Right lobe of liver (tissue), 4 donors: ENCODE measurements around the gene MYO7A.

Experiments
- POLR2A ChIP-seq: fragments of 450-650 bp; IDR thresholded peaks from one replicate; pipeline ENCODE4 v1.6.1; 2017; ENCODE audit warnings: antibody characterized with exemption, mild to moderate bottlenecking
- TF ChIP-seq, protein P1 (sequence below), 4 donors: fragments of 200-600 bp in 3 of 4; fragments of 450-650 bp in 1 of 4; IDR thresholded peaks; one replicate each; pipeline versions ENCODE4 v1.5.1 to v1.8.0; 2016 to 2022; ENCODE audit warnings: antibody characterized with exemption in 4 of 4, mild to moderate bottlenecking in 2 of 4
- donor health status: DM: no; HTN: no; CAD: no.
- donor health status: DM: no; HTN: no; CAD: no.
- donor health status: DM: no; HTN: yes; CAD: no.

DNA sequence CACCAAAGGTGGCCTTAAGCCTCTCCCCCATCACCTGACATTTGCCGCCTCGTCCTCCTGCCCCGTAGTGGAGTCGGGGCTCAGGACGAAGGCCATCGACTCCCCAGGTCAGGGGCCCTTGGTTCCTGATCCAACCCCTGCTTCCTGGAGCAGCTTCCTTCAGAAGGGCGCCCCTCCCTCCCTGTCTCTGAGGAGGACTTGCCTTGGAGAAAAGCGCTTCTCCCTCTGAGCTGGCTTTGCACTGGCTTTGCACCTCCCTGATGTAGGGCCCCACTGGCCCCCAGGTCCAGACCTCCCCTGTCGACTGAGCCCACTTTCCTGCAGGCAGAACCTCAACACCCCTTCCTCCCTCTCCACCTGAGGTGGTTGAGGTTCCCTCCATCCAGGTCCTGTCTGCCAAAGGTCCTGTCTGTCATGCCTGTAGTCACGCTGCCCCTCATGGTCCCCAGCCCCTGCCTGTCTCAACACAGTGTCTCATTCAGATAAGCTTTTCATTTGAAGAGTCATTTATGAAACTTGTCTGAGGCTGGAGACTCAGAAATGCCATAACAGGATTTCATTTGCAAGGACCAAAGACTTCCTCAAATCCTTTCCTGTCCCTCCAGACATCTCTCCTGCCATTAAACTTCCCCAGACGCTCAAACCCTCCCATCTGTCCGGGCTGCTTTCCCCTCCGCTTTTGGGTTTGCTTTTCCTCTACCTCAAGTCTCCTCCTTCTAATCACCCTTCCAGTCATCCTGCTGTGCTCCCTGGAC is 78.4 kb downstream of the MYO7A start:
- TF ChIP-seq, protein P1, sequence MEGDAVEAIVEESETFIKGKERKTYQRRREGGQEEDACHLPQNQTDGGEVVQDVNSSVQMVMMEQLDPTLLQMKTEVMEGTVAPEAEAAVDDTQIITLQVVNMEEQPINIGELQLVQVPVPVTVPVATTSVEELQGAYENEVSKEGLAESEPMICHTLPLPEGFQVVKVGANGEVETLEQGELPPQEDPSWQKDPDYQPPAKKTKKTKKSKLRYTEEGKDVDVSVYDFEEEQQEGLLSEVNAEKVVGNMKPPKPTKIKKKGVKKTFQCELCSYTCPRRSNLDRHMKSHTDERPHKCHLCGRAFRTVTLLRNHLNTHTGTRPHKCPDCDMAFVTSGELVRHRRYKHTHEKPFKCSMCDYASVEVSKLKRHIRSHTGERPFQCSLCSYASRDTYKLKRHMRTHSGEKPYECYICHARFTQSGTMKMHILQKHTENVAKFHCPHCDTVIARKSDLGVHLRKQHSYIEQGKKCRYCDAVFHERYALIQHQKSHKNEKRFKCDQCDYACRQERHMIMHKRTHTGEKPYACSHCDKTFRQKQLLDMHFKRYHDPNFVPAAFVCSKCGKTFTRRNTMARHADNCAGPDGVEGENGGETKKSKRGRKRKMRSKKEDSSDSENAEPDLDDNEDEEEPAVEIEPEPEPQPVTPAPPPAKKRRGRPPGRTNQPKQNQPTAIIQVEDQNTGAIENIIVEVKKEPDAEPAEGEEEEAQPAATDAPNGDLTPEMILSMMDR (IDR thresholded peaks at IDR 0.05) = no peak
- no peak for TF ChIP-seq POLR2A
